M059J (cell line): ENCODE results near the gene AP5S1. TPM values are rescaled to one million over a fixed set of nuclear protein-coding genes. Genes with fewer than 3 reads are reported as not detected.
"Not testable (repeated sequence)": the region's sequence is repeated elsewhere in the genome, so short reads cannot be mapped to it uniquely, and the experiment has no call there.

Experiments
- DNase-seq: peaks from one replicate; pipeline ENCODE4 v3.0.0-alpha.2; 2012; ENCODE audit warnings: low read depth
- total RNA-seq: library from RNA; depleted of rRNA; stranded (reverse); fragments of >200 nt; shearing (Covaris generic); gene quantifications from 2 replicates; pipeline ENCODE4 v1.2.3, GENCODE V29; 2014

Gene AP5S1
- total RNA-seq, 1 experiment from 2014 or later = 41.4 TPM

- DNase-seq = not testable (repeated sequence)
Observed at GRCh38 chr20:3794168-3794567, 26.2 kb upstream of the AP5S1 start.

- no peak for DNase-seq
Observed at GRCh38 chr20:3794701-3795420, 25.5 kb upstream of the AP5S1 start.

- DNase-seq = peak; percentile 96
Observed at GRCh38 chr20:3795511-3796468, 24.6 kb upstream of the AP5S1 start, which contains the start of gene CDC25B. Gene CDC25B (plus strand): TSS chr20:3796310. CDS start chr20:3796532, 222 bp downstream.

- no peak for DNase-seq
Observed at GRCh38 chr20:3796477-3797225, 23.7 kb upstream of the AP5S1 start.

- DNase-seq = no peak
Observed at GRCh38 chr20:3797226-3797545, 23.2 kb upstream of the AP5S1 start.

GRCh38 chr20:3797592-3798372 is 22.6 kb upstream of the AP5S1 start:
- peak; percentile 62 for DNase-seq

GRCh38 chr20:3798373-3798768 is 22.0 kb upstream of the AP5S1 start:
- DNase-seq = no peak

GRCh38 chr20:3798908-3799248 is 21.5 kb upstream of the AP5S1 start:
- no peak for DNase-seq

- DNase-seq = no peak
Observed at GRCh38 chr20:3800256-3800877, 20.0 kb upstream of the AP5S1 start.

GRCh38 chr20:3800878-3801260 is 19.5 kb upstream of the AP5S1 start:
- DNase-seq = no peak

GRCh38 chr20:3801299-3801698 is 19.0 kb upstream of the AP5S1 start:
- no peak for DNase-seq

- no peak for DNase-seq
Observed at GRCh38 chr20:3801846-3802245, 18.5 kb upstream of the AP5S1 start.

- no peak for DNase-seq
Observed at GRCh38 chr20:3802524-3803239, 17.7 kb upstream of the AP5S1 start.

GRCh38 chr20:3803289-3803688 is 17.1 kb upstream of the AP5S1 start:
- DNase-seq = no peak

GRCh38 chr20:3803854-3804253 is 16.5 kb upstream of the AP5S1 start:
- DNase-seq = no peak

GRCh38 chr20:3804254-3804751 is 16.0 kb upstream of the AP5S1 start:
- DNase-seq = no peak

- DNase-seq = no peak
Observed at GRCh38 chr20:3804781-3805180, 15.6 kb upstream of the AP5S1 start.

- no peak for DNase-seq
Observed at GRCh38 chr20:3808544-3808943, 11.8 kb upstream of the AP5S1 start.

- peak; percentile 99 for DNase-seq
Observed at GRCh38 chr20:3811467-3812258, 8.7 kb upstream of the AP5S1 start.
